GM21529 (cell line): ENCODE data around the gene ERN2.

ENCODE experiments used
- ATAC-seq: cut with Tn5 transposase; IDR thresholded peaks from one replicate; pipeline ENCODE4 v1.9.1; 2021; ENCODE audit not compliant: unreplicated experiment

ERN2 gene

GRCh38 chr16:23640931-23641765 is 71.9 kb downstream of the ERN2 start, which contains the start of the genes DCTN5 and PALB2:
Gene DCTN5 (plus strand): TSS chr16:23641466. CDS start chr16:23641543, 77 bp downstream.
Gene PALB2 (minus strand): TSS chr16:23641310. CDS start chr16:23641157, 153 bp downstream.
- ATAC-seq = peak; percentile 97

GRCh38 chr16:23640615-23640930 is 72.4 kb downstream of the ERN2 start:
- no peak for ATAC-seq
